Lower leg skin (tissue), 4 donors: ENCODE measurements around the gene ALDH1L2. TPM values are rescaled to one million over a fixed set of nuclear protein-coding genes. Genes with fewer than 3 reads are reported as not detected.
A peak's percentile ranks its signal among the peaks of the same experiment; 100 is the strongest.

Experiments
- DNase-seq, 2 donors: peaks; one replicate each; pipeline ENCODE4 v3.0.0-alpha.2; 2019; ENCODE audit warnings: low spot score in 2 of 2
- H3K4me3 ChIP-seq: fragments of 200-600 bp; sonication (generic); 2 replicates; pipeline ENCODE4 v1.5.1; 2017; ENCODE audit warnings: mild to moderate bottlenecking, low read depth; ENCODE audit not compliant: poor library complexity, severe bottlenecking
- CTCF ChIP-seq, 3 donors: fragments of 450-650 bp; IDR thresholded peaks; one replicate each; pipeline ENCODE4 v1.5.1; 2016; ENCODE audit warnings: antibody characterized with exemption in 3 of 3, mild to moderate bottlenecking in 3 of 3, moderate library complexity in 2 of 3
- POLR2A ChIP-seq, 2 donors: fragments of 450-650 bp; IDR thresholded peaks; one replicate each; pipeline ENCODE4 v1.6.1; 2016 to 2017; ENCODE audit warnings: antibody characterized with exemption in 2 of 2, mild to moderate bottlenecking in 1 of 2, moderate library complexity in 1 of 2
- WGBS, 2 donors: methylation state at CpG; one replicate each; pipeline ENCODE4 v1.1.5; 2018; 5-methylcytosine and 5-hydroxymethylcytosine counted together
- intact Hi-C: fragments of 100-400 bp; cut with DNase I; formaldehyde crosslinking; loops from one replicate; pipeline ENCODE4 v1.15.0; 2023; ENCODE audit warnings: low total_unique reads
- total RNA-seq, 4 donors: library from RNA; depleted of rRNA; stranded (reverse); fragments of >200 nt; gene quantifications; one replicate each; pipeline ENCODE4 v1.1.0, GENCODE V29; 2016

ALDH1L2 gene
- total RNA-seq, 4 donors from 2014 or later: 0.86 to 2.4 (median 1.2) TPM

DNA sequence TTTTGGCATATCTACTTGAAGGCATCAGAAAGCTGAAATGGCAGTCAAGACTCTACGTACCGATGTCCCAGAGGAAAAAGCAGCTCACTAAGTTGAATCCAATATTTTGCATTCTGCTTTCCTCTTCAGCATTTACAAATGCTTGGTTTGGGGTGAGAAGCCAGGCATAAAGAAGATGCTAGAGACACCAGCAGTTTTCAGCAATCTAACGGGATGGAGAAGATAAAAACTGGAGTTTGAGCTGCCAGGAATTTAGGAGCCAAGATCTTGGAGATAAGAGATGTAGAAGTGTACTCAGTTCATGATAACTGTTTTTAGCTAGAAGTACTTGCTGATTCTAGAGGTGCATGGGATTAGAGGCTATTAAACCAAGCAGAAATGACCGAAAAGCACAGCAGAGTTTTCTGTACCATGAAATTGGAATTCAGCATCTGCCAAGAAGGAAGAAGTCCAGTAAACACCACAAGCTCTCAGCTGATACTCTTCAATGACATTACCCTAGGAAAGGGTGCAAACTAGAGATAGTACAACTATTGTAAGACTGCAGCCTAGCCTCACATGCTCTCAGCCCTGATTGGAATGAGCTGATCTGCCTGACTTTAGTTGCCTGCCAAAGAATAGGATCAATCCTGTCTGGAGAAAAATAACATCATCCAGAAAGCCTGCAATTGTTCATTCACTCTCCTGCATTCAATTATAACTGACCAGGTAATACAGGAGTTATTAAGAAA, 7.4 kb upstream of the ALDH1L2 start:
- intact Hi-C loops: no loop called here
- no peak for DNase-seq
- TF ChIP-seq POLR2A (IDR thresholded peaks at IDR 0.05) (no peak), CTCF (IDR thresholded peaks at IDR 0.05) (no peak)
- WGBS, 2 donors: 49 to 55% methylated on average over 4 of the region's 4 CpGs
- H3K4me3 ChIP-seq: no peak overlapping the region

GRCh38 chr12:105090361-105090760, 6.1 kb upstream of the ALDH1L2 start:
- H3K4me3 ChIP-seq: no peak overlapping the region
- DNase-seq: no peak
- TF ChIP-seq CTCF (IDR thresholded peaks at IDR 0.05) (no peak), POLR2A (IDR thresholded peaks at IDR 0.05) (no peak)
- intact Hi-C loops: no loop called here
- WGBS, 2 donors: 78 to 81% methylated on average over 6 of the region's 6 CpGs

DNA sequence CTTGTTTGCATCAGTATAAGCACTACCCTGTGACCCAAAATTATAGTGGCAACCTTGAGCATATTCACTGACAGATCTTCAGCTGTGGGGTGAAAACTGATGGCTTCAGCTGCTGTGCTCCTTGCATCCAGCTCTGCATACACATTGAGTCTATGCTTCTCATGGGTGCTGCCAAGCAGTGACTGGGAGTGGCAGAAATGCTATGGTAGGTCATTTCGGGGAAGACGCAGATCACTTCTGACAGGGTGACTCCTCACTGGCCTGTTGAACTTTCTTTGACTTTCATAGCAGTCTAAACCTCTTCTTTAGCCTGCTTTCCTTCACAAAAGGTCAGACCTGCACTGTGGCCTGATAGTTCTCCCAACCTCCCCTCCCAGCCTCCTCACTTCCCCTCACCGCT, 5.6 kb upstream of the ALDH1L2 start:
- WGBS, 2 donors: 70 to 80% methylated on average over 3 of the region's 3 CpGs
- no peak overlapping the region for H3K4me3 ChIP-seq
- TF ChIP-seq POLR2A (IDR thresholded peaks at IDR 0.05) (no peak), CTCF (IDR thresholded peaks at IDR 0.05) (no peak)
- DNase-seq: no peak
- intact Hi-C loops: no loop called here

DNA sequence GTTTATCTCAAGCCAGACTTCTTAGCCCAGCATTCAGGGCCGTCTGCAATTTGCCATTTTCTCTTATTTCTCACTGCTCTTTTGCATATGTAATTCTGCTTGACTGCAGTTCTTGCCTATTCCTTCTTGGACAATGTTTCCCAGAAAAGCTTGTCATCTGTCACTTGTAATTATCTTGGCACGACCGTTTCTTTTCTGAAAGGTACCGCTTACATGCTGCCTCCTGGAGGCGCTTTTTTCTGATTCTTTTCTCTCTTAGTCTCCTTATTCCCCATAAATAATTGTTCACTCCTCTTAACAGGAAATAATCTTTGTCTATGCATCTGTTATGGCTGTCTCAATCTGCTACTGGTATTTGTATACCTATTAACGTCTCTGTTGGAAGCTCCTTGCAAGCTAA, 1.2 kb upstream of the ALDH1L2 start:
- DNase-seq: no peak
- TF ChIP-seq CTCF (IDR thresholded peaks at IDR 0.05) (no peak), POLR2A (IDR thresholded peaks at IDR 0.05) (no peak)
- 64 to 71% methylated on average over 6 of the region's 6 CpGs for WGBS, 2 donors
- H3K4me3 ChIP-seq: no peak overlapping the region
- intact Hi-C loops: no loop called here

- intact Hi-C loops: no loop called here
- peak overlapping the region; percentile 23 for H3K4me3 ChIP-seq
- no peak for TF ChIP-seq POLR2A (IDR thresholded peaks at IDR 0.05)
- no peak for TF ChIP-seq CTCF (IDR thresholded peaks at IDR 0.05)
- DNase-seq: peak; percentile 60 to 92
- 7 to 12% methylated on average over 18 of the region's 18 CpGs for WGBS, 2 donors
Measured at GRCh38 chr12:105083551-105084105, 630 bp downstream of the ALDH1L2 start.
